GM19438 (cell line): Measurements from ENCODE around the gene PLA2G7.
"Not testable (repeated sequence)": the region's sequence is repeated elsewhere in the genome, so short reads cannot be mapped to it uniquely, and the experiment has no call there.

Source experiments
- ATAC-seq: cut with Tn5 transposase; IDR thresholded peaks from one replicate; pipeline ENCODE4 v1.9.1; 2021; ENCODE audit warnings: low read depth; ENCODE audit not compliant: unreplicated experiment

Gene PLA2G7

GRCh38 chr6:46734867-46735719, at the start of gene PLA2G7:
TSS of gene PLA2G7 (minus strand) at chr6:46735375. CDS start at chr6:46722891, 12,484 bp downstream.
- no peak for ATAC-seq

GRCh38 chr6:46784535-46784934, 49.4 kb upstream of the PLA2G7 start:
- no peak for ATAC-seq

GRCh38 chr6:46781478-46782378, 46.6 kb upstream of the PLA2G7 start:
- ATAC-seq: no peak

GRCh38 chr6:46777476-46778346, 42.5 kb upstream of the PLA2G7 start:
- ATAC-seq: no peak

- ATAC-seq: no peak
Measured at GRCh38 chr6:46776070-46776712, 41.0 kb upstream of the PLA2G7 start.

GRCh38 chr6:46774736-46775135, 39.6 kb upstream of the PLA2G7 start:
- not testable (repeated sequence) for ATAC-seq

GRCh38 chr6:46773201-46773855, 38.2 kb upstream of the PLA2G7 start:
- no peak for ATAC-seq

- ATAC-seq: no peak
Measured at GRCh38 chr6:46772762-46773161, 37.6 kb upstream of the PLA2G7 start.

GRCh38 chr6:46772016-46772415, 36.8 kb upstream of the PLA2G7 start:
- ATAC-seq: no peak

GRCh38 chr6:46764961-46765360, 29.8 kb upstream of the PLA2G7 start:
- no peak for ATAC-seq

GRCh38 chr6:46764280-46764679, 29.1 kb upstream of the PLA2G7 start:
- not testable (repeated sequence) for ATAC-seq

- ATAC-seq: no peak
Measured at GRCh38 chr6:46763466-46763865, 28.3 kb upstream of the PLA2G7 start.

- ATAC-seq: no peak
Measured at GRCh38 chr6:46760925-46761324, 25.8 kb upstream of the PLA2G7 start.

- no peak for ATAC-seq
Measured at GRCh38 chr6:46758960-46759753, 24.0 kb upstream of the PLA2G7 start.

GRCh38 chr6:46757214-46757596, 22.0 kb upstream of the PLA2G7 start:
- no peak for ATAC-seq

- ATAC-seq: no peak
Measured at GRCh38 chr6:46756469-46757213, 21.5 kb upstream of the PLA2G7 start.

- ATAC-seq: no peak
Measured at GRCh38 chr6:46755865-46756264, 20.7 kb upstream of the PLA2G7 start.

- ATAC-seq: no peak
Measured at GRCh38 chr6:46751658-46752057, 16.5 kb upstream of the PLA2G7 start.
